NB4 (cell line): Measurements from ENCODE around the gene SLC5A9.

Experiments used
- CTCF ChIP-seq: IDR thresholded peaks from one replicate; pipeline ENCODE4 v1.5.1; 2012; ENCODE audit warnings: low read depth, low read length
- MYC ChIP-seq: IDR thresholded peaks from 2 replicates; pipeline ENCODE4 v1.6.1; 2011; ENCODE audit warnings: low read depth, low read length
- POLR2A ChIP-seq: IDR thresholded peaks from 2 replicates; pipeline ENCODE4 v1.6.1; 2011; ENCODE audit warnings: mild to moderate bottlenecking; ENCODE audit not compliant: insufficient read length; ENCODE audit errors: extremely low read depth

GRCh38 chr1:48221657-48222056 lies 859 bp upstream of the SLC5A9 start:
- no peak for TF ChIP-seq CTCF
- no peak for TF ChIP-seq POLR2A
- TF ChIP-seq MYC, result no peak
